ENCODE measurements around the gene SLC25A41.

Gene SLC25A41

GRCh38 chr19:6433663-6434062 is at the start of gene SLC25A41:
SLC25A41 (minus strand) TSS chr19:6433763; CDS start chr19:6433693, 70 bp downstream.
- DNase-seq (ENCODE audit: low spot score), result no peak

DNA sequence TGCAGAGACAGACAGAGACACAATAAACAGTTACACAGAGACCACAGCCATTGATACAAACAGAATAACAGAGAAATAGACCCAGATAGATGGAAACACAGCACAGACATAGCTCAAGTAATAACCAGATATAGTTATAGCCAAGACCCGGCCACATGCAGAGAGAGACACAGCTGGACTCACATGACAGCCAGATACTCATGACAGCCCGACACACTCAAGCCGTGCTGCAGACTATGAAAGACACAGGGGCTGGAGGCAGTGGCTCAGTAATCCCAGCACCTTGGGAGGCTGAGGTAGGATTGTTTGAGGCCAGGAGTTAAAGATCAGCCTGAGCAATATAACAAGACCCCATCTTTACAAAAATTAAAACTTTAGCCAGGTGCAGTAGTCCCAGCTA is 49.7 kb upstream of the SLC25A41 start:
- DNase-seq (ENCODE audit: low spot score), result no peak

DNA sequence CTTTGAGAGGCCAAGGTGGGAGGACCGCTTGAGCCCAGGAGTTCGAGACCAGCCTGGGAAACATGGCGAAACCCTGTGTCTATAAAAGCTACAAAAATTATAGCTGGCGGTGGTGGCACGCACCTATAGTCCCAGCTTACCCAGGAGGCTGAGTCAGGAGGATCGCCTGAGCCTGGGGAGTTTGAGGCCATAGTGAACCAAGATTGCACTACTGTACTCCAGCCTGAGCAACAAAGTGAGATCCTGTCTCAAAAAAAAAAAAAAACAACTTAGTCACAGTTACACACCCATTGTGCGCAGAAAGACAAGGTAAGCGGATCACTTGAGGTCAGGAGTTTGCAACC is 48.8 kb upstream of the SLC25A41 start:
- DNase-seq (ENCODE audit: low spot score), result no peak

DNA sequence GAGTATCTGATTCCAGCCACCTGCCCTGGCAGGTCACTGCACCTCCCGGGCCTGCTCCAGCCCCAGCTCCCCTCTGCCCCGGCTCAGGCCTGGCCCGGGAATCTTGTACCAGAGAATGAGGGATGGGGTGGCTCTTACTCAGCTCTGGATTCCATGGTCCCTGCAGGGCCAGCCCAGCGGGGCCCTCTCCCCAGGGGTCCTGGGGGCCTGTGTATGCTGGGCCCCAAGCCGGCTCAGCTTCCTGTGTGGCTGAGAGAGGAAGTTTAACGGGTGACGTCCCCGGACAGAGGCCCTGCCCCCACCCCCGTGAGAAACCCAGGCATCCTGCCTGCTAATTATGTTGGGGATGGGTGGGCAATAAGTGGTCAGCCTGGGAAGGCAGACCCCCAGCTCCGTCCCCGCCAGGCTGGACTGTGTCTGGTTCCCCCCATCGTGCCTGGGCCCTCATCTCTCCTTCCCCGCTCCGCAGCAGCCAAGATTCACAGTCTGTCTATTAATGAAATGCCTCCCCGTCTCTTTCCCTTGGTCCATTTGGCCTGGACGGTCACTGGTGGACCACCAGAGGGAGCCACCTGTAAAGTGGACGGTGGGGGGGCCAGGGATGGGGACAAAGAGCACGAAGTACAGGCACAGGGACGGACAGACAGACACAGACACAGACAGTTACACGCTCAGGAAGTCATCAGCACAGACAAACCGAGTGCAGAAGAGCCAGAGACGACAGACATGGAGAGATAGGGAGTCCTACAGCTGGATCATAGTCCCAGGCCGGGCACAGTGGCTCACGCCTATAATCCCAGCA is 48.2 kb upstream of the SLC25A41 start, which contains the start of gene DENND1C:
Gene DENND1C, minus strand, starts transcription at position 247 of the 802 bp plus-strand sequence. Its CDS starts 92 bp downstream, at position 155.
- DNase-seq (ENCODE audit: low spot score), result peak; percentile 65

DNA sequence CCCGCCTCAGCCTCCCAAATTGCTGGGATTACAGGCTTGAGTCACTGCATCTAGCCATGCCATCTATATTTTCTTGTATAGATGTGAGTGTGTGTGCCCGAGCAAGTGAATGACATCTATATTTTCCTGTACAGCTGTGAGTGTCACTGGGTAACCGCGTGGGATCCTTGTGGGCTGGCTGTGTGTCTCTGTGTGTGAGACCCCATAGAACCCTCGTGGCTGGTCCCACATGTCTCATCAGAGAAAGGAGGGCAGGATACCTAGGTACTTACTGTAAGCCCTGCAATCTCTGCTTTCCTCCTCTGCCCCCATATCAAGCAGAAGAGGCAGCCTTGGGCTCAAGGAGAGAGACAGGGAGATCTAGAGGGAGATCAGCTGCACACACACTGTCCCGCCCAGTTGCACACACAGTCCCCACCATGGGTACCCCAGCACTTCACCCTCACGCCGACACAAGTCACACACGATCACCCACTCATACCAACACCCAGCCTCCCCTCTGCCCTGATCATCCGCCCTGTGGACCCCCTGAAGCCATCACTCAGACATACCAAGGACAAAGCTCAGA is 47.4 kb upstream of the SLC25A41 start:
- no peak for DNase-seq (ENCODE audit: low spot score)

GRCh38 chr19:6479836-6480398 is 46.4 kb upstream of the SLC25A41 start:
- DNase-seq (ENCODE audit: low spot score), result no peak

DNA sequence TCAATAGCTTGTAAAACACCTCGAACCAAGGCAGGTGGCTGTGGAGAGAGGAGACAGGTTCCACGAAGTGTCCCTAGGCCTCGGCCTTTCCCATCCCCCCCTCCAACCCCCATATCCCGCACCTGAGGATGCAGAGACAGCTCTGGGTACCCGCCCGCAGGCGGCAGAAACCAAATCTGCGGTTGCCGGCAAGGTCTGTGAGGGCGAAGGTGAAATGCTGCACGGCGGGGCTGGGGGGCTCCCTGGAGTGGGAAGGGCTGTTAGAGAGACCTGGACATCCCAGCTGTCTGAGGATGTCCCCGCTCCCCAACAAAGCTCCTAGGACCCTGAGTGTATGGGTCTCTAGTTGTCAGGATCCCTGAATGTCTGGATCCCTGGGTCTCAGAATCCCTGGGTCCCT is 45.3 kb upstream of the SLC25A41 start:
- no peak for DNase-seq (ENCODE audit: low spot score)

DNA sequence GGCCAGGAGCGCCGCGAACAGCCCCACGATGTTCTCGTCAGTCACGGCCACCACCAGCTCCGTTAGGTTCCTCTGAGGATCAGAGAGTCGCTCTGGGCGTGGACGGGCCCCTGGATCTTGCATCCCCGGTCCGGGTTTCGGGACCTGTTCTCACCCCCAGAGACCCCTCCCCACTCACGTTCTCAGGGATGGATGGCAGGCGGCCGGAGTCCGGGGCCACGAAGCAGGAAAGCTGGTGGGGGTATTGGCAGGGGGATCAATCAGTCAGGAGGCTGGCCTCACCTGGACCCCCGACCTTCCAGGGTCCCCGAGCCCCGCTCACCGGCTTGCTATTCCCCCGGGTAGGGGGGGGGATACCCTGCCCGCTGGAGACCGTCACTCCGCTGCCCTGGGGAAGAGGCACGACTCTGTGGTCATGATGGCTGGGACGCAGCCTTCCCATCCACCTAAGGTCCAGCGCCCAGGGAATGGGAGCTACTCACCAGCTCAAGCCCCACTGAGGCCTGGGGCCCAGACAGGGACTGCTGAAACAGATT is 43.4 kb upstream of the SLC25A41 start:
- no peak for DNase-seq (ENCODE audit: low spot score)

- peak; percentile 34 for DNase-seq (ENCODE audit: low spot score)
Observed at GRCh38 chr19:6476155-6476895, 42.8 kb upstream of the SLC25A41 start.

- DNase-seq (ENCODE audit: low spot score), result no peak
Observed at GRCh38 chr19:6475321-6476108, 42.0 kb upstream of the SLC25A41 start.

DNA sequence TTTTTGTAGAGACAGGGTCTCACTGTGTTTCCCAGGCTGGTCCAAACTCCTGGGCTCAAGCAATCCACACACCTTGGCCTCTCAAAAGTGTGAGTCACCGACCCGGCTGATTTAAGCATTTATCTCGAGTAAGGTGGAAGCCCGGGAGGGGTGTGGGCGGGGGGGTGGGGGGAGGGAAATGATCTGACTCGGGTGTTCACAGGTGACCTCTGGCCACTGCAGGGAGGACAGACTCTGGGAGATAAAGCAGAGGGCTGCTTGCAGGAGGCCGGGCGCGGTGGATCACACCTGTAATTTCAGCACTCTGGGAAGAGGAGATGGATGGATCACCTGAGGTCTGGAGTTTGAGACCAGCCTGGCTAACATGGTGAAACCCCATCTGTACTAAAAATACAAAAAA is 40.1 kb upstream of the SLC25A41 start:
- DNase-seq (ENCODE audit: low spot score), result no peak

DNA sequence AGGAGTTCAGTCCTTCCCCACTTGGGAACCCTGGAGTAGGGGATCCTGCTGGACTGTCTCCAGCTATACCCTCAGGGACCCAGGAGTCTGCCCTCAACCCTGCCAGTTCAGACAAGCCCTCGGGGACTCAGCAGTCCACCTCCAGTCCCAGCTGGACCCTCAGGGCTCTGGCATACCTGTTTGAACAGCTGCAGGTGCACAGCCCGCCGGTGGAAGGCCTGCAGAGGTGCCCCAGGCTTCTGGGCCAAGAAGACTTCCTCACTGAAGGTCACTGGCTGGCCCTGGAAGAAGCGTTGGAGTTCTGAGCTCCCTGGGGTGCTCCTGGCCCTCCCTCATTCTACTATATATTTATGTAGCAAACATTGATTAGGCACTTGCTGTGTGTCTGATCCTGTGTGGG is 39.1 kb upstream of the SLC25A41 start:
- DNase-seq (ENCODE audit: low spot score), result no peak

- DNase-seq (ENCODE audit: low spot score), result no peak
Observed at GRCh38 chr19:6471076-6471475, 37.5 kb upstream of the SLC25A41 start.

GRCh38 chr19:6470173-6470572 is 36.6 kb upstream of the SLC25A41 start:
- no peak for DNase-seq (ENCODE audit: low spot score)

DNA sequence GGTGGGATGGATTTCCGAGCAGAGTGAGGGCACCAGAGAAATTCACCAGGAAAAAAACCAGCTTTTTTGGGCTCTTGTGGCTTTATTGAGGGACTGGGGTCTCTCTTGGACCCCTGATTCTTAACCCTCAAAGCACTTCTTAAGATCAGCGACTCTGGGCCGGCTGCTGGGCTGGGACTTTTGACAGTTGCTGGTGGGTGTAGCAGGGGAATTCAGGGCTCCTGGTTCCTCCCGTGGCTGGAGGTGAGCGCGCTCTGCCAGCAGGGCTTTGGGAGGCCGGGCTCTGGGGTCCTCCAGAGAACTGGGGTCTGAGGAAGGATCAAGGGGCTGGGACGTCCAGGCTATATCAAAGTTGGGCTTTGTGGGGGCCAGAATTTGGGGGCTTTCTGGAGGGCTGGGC is 33.8 kb upstream of the SLC25A41 start:
- no peak for DNase-seq (ENCODE audit: low spot score)

GRCh38 chr19:6466526-6467248 is 33.1 kb upstream of the SLC25A41 start:
- DNase-seq (ENCODE audit: low spot score), result no peak

DNA sequence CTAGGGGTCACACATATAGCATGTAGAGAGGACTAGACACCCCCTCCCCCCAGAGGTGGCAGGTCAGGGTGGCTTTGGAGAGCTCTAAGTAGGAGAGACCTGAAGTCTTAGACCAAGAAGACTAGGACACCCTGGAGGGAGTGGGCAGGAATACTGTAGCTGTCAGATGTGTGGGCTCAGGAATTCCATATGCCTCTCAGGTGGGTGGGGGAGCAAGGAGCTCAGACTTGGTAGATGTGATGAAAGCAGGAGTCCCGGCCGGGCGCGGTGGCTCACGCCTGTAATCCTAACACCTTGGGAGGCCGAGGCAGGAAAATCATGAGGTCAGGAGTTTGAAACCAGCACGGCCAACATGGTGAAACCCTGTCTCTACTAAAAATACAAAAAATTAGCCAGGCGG is 32.1 kb upstream of the SLC25A41 start:
- DNase-seq (ENCODE audit: low spot score), result no peak

DNA sequence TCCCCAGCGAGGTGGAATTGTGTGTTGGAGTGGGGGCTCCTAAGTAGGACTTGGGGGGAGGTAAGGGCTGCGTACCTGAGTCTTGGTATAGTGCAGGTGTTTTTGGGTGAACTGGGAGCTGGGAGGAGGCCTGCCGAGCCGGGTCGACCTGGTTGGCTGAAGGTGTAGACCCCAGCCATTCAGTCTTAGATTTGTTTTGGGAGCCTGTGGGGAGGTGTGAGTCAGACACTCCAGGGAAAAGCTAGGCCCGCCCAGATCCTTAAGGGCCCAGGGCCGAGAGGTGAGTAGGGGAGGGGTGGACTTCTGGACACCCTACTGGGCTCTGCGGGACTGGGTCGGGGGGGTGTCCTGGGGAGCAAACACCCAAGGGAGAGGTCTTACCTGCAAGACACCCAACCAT is 31.4 kb upstream of the SLC25A41 start:
- no peak for DNase-seq (ENCODE audit: low spot score)

GRCh38 chr19:6464070-6464873 is 30.7 kb upstream of the SLC25A41 start, which contains the start of gene CRB3:
CRB3 (plus strand) TSS chr19:6464271; CDS start chr19:6464702, 431 bp downstream.
- peak; percentile 57 for DNase-seq (ENCODE audit: low spot score)

Measured in CD4-positive, alpha-beta T cell treated with Interleukin-2 at 100 ng/mL for 4 hours (primary cell).